Activated CD4-positive, alpha-beta T cell treated with anti-CD3 and anti-CD28 coated beads, Interleukin-2, amount 50 U/mL, for 1 hour (primary cell): ENCODE measurements around the gene SOX5.

Source experiments
- DNase-seq: peaks from one replicate; pipeline ENCODE4 v3.0.0-alpha.2; 2020

Gene SOX5

GRCh38 chr12:23581913-23582312 is 367.6 kb downstream of the SOX5 start:
- no peak for DNase-seq

GRCh38 chr12:23579257-23579656 is 370.2 kb downstream of the SOX5 start:
- DNase-seq = no peak

- no peak for DNase-seq
These were observed 373.1 kb downstream of the SOX5 start for GRCh38 chr12:23576372-23576771.

GRCh38 chr12:23569356-23569755 is 380.1 kb downstream of the SOX5 start:
- no peak for DNase-seq

GRCh38 chr12:23566133-23566532 is 383.3 kb downstream of the SOX5 start:
- DNase-seq = no peak

GRCh38 chr12:23564451-23565152 is 384.9 kb downstream of the SOX5 start:
- no peak for DNase-seq

- DNase-seq = no peak
These were observed 387.8 kb downstream of the SOX5 start for GRCh38 chr12:23561364-23562345.

- no peak for DNase-seq
These were observed 388.9 kb downstream of the SOX5 start for GRCh38 chr12:23560611-23561010.

- no peak for DNase-seq
These were observed 390.2 kb downstream of the SOX5 start for GRCh38 chr12:23559268-23559753.

GRCh38 chr12:23556661-23557060 is 392.8 kb downstream of the SOX5 start:
- no peak for DNase-seq

- DNase-seq = no peak
These were observed 393.7 kb downstream of the SOX5 start for GRCh38 chr12:23555825-23556207.

GRCh38 chr12:23555180-23555824 is 394.2 kb downstream of the SOX5 start:
- DNase-seq = no peak

GRCh38 chr12:23552417-23552816 is 397.1 kb downstream of the SOX5 start:
- no peak for DNase-seq

GRCh38 chr12:23550753-23551152 is 398.7 kb downstream of the SOX5 start:
- DNase-seq = no peak

GRCh38 chr12:23548742-23549141 is 400.7 kb downstream of the SOX5 start:
- no peak for DNase-seq

GRCh38 chr12:23546756-23547155 is 402.7 kb downstream of the SOX5 start:
- DNase-seq = no peak

GRCh38 chr12:23543767-23544166 is 405.7 kb downstream of the SOX5 start:
- DNase-seq = no peak

GRCh38 chr12:23542187-23542586 is 407.3 kb downstream of the SOX5 start:
- no peak for DNase-seq

- no peak for DNase-seq
These were observed 408.9 kb downstream of the SOX5 start for GRCh38 chr12:23540572-23540971.

GRCh38 chr12:23536293-23536692 is 413.2 kb downstream of the SOX5 start:
- DNase-seq = no peak

GRCh38 chr12:23535441-23535840 is 414.0 kb downstream of the SOX5 start:
- no peak for DNase-seq

- no peak for DNase-seq
These were observed 415.3 kb downstream of the SOX5 start for GRCh38 chr12:23534196-23534595.

GRCh38 chr12:23533699-23534098 is 415.8 kb downstream of the SOX5 start:
- DNase-seq = no peak
